HepG2 (cell line): ENCODE measurements around the gene CDK5RAP2. TPM values are rescaled to one million over a fixed set of nuclear protein-coding genes. Genes with fewer than 3 reads are reported as not detected.
A peak's percentile ranks its signal among the peaks of the same experiment; 100 is the strongest.

ENCODE experiments used
- BRCA1 ChIP-seq: sonication (generic); formaldehyde crosslinking; IDR thresholded peaks from 2 replicates; pipeline ENCODE4 v1.4.0; 2020; ENCODE audit warnings: missing genetic modification reagents
- CC2D1A ChIP-seq: sonication (generic); formaldehyde crosslinking; IDR thresholded peaks from 2 replicates; pipeline ENCODE4 v1.8.1; 2023; ENCODE audit warnings: mild to moderate bottlenecking, missing genetic modification reagents
- FOXC1 ChIP-seq: sonication (generic); formaldehyde crosslinking; IDR thresholded peaks from 2 replicates; pipeline ENCODE4 v1.8.0; 2022; ENCODE audit warnings: mild to moderate bottlenecking, missing genetic modification reagents, borderline replicate concordance
- GATAD1 ChIP-seq: IDR thresholded peaks from 2 replicates; pipeline ENCODE4 v1.6.1; 2016; ENCODE audit warnings: missing genetic modification reagents, missing compliant biosample characterization
- MED8 ChIP-seq: sonication (generic); formaldehyde crosslinking; IDR thresholded peaks from 2 replicates; pipeline ENCODE4 v1.8.1; 2023; ENCODE audit warnings: mild to moderate bottlenecking, missing genetic modification reagents; ENCODE audit not compliant: insufficient replicate concordance
- NKX3-1 ChIP-seq: sonication (generic); formaldehyde crosslinking; IDR thresholded peaks from 2 replicates; pipeline ENCODE4 v1.5.0; 2020; ENCODE audit warnings: missing genetic modification reagents
- NR1H2 ChIP-seq: sonication (generic); formaldehyde crosslinking; IDR thresholded peaks from 2 replicates; pipeline ENCODE4 v1.8.1; 2022; ENCODE audit warnings: low read depth, missing genetic modification reagents, borderline replicate concordance
- NR2F2 ChIP-seq: IDR thresholded peaks from 2 replicates; pipeline ENCODE4 v1.6.1; 2012; ENCODE audit warnings: low read depth, inconsistent platforms, borderline replicate concordance
- SRSF9 ChIP-seq: fragments of 200-400 bp; formaldehyde crosslinking; IDR thresholded peaks from 2 replicates; pipeline ENCODE4 v1.6.1; 2018; ENCODE audit warnings: borderline replicate concordance, mild to moderate bottlenecking, low read depth, low read length; ENCODE audit not compliant: insufficient read depth, poor library complexity, severe bottlenecking
- STAG1 ChIP-seq: sonication (generic); formaldehyde crosslinking; IDR thresholded peaks from 2 replicates; pipeline ENCODE4 v1.4.0; 2020; ENCODE audit warnings: missing genetic modification reagents
- ZNF232 ChIP-seq: sonication (generic); formaldehyde crosslinking; IDR thresholded peaks from 2 replicates; pipeline ENCODE4 v1.4.0; 2020; ENCODE audit warnings: missing genetic modification reagents, borderline replicate concordance
- ZNF430 ChIP-seq: sonication (generic); formaldehyde crosslinking; IDR thresholded peaks from 2 replicates; pipeline ENCODE4 v1.9.0; 2021; ENCODE audit warnings: mild to moderate bottlenecking, missing genetic modification reagents
- polyA plus RNA-seq, 8 experiments: library from polyadenylated mRNA; depleted of rRNA in 3 of 8; stranded (reverse) in 7 of 8; unstranded in 1 of 8; fragments of >200 nt; fragmentation: Illumina TruSeq in 4 of 8; extraction: Trizol in 4 of 8; gene quantifications; 2 replicates each; pipeline versions ENCODE4 v1.2.1 to v1.2.3, GENCODE V29; 2011 to 2016; ENCODE audit warnings: low read depth in 4 of 8, missing spikeins in 1 of 8, mixed read lengths in 1 of 8; ENCODE audit not compliant: insufficient read depth in 1 of 8
- total RNA-seq, 5 experiments: library from RNA; depleted of rRNA; stranded (reverse); fragments of >200 nt; fragmentation: Illumina TruSeq; extraction: Trizol; gene quantifications; 2 replicates each; pipeline ENCODE4 v1.2.3, GENCODE V29; 2016; ENCODE audit warnings: low read depth in 1 of 5
- TF ChIP-seq, protein P1 (sequence below): IDR thresholded peaks from 2 replicates; pipeline ENCODE4 v1.6.1; 2018; ENCODE audit warnings: missing genetic modification reagents
- TF ChIP-seq, protein P2 (sequence below): sonication (generic); formaldehyde crosslinking; IDR thresholded peaks from 2 replicates; pipeline ENCODE4 v1.4.0; 2020; ENCODE audit warnings: low read depth, mild to moderate bottlenecking, missing genetic modification reagents
- TF ChIP-seq, protein P3 (sequence below): sonication (generic); formaldehyde crosslinking; IDR thresholded peaks from 2 replicates; pipeline ENCODE4 v1.8.0; 2022; ENCODE audit warnings: mild to moderate bottlenecking, missing genetic modification reagents
- TF ChIP-seq, protein P4 (sequence below): sonication (generic); formaldehyde crosslinking; conservative IDR thresholded peaks from 2 replicates; pipeline ENCODE4 v1.8.0; 2022; ENCODE audit warnings: low read depth, missing genetic modification reagents
- TF ChIP-seq, protein P5 (sequence below), 2 experiments: sonication (generic) in 1 of 2; formaldehyde crosslinking in 1 of 2; IDR thresholded peaks; 2 replicates each; pipeline versions ENCODE4 v1.4.0 to v1.6.1; 2018 to 2020; ENCODE audit warnings: missing genetic modification reagents in 2 of 2, borderline replicate concordance in 1 of 2, low read depth in 1 of 2, mild to moderate bottlenecking in 1 of 2, missing biosample characterization in 1 of 2

Gene CDK5RAP2
- total and polyA plus RNA-seq, 2 of the 13 experiments (the other 11 are each of a cell fraction or from before 2014, with no cell fraction given) = 31.8 to 42.2 TPM

DNA sequence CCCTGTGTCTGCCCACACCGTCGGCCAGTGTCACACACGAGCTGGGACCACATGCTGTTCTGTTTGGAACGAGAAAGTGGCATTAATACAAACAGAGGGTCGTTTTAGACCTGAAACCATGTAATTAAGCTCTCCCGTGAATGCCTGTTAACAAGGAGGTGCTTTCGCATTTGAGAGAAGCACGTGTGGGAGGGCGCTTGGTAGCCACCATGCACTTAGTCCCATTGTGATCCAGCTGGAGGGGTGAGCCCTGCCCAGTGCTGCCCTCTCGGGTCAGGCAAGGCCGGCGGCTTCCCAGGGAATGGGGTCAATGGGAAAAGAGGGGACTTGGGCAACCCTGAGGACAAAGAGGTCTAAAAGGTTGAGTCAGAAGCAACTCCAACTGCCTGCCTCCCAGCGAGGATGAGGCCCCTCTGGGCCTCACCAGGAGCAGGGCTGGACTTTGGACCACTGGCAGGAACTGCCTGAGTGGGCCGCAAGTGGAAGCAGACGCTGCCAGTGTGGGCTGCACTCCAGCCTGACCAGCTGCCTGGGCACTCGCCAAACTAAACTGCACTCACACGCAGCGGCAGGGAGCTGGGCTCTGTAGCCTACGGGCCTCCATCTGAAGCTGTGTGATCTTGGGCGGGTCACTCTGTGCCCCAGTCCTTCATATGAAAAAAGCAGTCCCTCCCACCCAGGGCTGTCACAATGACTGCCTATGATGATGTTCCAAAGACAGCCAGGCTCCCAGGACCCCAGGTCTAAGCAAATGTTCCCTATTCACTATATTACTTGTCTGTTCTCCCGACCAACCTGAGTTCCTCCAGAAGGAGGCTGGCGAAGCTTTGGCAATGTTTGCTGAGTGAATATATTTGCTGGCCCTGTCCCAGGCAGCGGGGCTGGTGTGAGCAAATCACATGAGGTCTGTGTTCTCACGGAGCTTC is 195.7 kb downstream of the CDK5RAP2 start (continued):
- TF ChIP-seq, protein P1, sequence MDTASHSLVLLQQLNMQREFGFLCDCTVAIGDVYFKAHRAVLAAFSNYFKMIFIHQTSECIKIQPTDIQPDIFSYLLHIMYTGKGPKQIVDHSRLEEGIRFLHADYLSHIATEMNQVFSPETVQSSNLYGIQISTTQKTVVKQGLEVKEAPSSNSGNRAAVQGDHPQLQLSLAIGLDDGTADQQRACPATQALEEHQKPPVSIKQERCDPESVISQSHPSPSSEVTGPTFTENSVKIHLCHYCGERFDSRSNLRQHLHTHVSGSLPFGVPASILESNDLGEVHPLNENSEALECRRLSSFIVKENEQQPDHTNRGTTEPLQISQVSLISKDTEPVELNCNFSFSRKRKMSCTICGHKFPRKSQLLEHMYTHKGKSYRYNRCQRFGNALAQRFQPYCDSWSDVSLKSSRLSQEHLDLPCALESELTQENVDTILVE (CRISPR knock-in tag) = no peak
- TF ChIP-seq ZNF232 (peak; percentile 70; the same call in 1 of the 2 replicates), MED8 (CRISPR knock-in tag) (peak; percentile 51), NR1H2 (CRISPR knock-in tag) (no peak), NR2F2 (no peak), SRSF9 (no peak), FOXC1 (peak; percentile 53), STAG1 (CRISPR knock-in tag) (no peak; the same call in none of the 2 replicates), NKX3-1 (CRISPR knock-in tag) (peak; percentile 69; the same call in 1 of the 2 replicates), GATAD1 (CRISPR knock-in tag) (peak; percentile 50; the same call in 1 of the 2 replicates), CC2D1A (CRISPR knock-in tag) (no peak), ZNF430 (CRISPR knock-in tag) (peak; percentile 61; the same call in 1 of the 2 replicates), BRCA1 (CRISPR knock-in tag) (peak; percentile 93)
- TF ChIP-seq, protein P2, sequence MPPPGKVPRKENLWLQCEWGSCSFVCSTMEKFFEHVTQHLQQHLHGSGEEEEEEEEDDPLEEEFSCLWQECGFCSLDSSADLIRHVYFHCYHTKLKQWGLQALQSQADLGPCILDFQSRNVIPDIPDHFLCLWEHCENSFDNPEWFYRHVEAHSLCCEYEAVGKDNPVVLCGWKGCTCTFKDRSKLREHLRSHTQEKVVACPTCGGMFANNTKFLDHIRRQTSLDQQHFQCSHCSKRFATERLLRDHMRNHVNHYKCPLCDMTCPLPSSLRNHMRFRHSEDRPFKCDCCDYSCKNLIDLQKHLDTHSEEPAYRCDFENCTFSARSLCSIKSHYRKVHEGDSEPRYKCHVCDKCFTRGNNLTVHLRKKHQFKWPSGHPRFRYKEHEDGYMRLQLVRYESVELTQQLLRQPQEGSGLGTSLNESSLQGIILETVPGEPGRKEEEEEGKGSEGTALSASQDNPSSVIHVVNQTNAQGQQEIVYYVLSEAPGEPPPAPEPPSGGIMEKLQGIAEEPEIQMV (CRISPR knock-in tag) = peak; percentile 70; the same call in 1 of the 2 replicates
- TF ChIP-seq, protein P3, sequence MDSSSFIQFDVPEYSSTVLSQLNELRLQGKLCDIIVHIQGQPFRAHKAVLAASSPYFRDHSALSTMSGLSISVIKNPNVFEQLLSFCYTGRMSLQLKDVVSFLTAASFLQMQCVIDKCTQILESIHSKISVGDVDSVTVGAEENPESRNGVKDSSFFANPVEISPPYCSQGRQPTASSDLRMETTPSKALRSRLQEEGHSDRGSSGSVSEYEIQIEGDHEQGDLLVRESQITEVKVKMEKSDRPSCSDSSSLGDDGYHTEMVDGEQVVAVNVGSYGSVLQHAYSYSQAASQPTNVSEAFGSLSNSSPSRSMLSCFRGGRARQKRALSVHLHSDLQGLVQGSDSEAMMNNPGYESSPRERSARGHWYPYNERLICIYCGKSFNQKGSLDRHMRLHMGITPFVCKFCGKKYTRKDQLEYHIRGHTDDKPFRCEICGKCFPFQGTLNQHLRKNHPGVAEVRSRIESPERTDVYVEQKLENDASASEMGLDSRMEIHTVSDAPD (CRISPR knock-in tag) = peak; percentile 93
- TF ChIP-seq, protein P4, sequence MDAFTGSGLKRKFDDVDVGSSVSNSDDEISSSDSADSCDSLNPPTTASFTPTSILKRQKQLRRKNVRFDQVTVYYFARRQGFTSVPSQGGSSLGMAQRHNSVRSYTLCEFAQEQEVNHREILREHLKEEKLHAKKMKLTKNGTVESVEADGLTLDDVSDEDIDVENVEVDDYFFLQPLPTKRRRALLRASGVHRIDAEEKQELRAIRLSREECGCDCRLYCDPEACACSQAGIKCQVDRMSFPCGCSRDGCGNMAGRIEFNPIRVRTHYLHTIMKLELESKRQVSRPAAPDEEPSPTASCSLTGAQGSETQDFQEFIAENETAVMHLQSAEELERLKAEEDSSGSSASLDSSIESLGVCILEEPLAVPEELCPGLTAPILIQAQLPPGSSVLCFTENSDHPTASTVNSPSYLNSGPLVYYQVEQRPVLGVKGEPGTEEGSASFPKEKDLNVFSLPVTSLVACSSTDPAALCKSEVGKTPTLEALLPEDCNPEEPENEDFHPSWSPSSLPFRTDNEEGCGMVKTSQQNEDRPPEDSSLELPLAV = no peak
- TF ChIP-seq, protein P5, sequence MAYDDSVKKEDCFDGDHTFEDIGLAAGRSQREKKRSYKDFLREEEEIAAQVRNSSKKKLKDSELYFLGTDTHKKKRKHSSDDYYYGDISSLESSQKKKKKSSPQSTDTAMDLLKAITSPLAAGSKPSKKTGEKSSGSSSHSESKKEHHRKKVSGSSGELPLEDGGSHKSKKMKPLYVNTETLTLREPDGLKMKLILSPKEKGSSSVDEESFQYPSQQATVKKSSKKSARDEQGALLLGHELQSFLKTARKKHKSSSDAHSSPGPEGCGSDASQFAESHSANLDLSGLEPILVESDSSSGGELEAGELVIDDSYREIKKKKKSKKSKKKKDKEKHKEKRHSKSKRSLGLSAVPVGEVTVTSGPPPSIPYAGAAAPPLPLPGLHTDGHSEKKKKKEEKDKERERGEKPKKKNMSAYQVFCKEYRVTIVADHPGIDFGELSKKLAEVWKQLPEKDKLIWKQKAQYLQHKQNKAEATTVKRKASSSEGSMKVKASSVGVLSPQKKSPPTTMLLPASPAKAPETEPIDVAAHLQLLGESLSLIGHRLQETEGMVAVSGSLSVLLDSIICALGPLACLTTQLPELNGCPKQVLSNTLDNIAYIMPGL (CRISPR knock-in tag; IDR thresholded peaks at IDR 0.05; ENCODE audit: borderline replicate concordance in 1 of 2, low read depth in 1 of 2) = peak; percentile 35 to 54; a peak in 2 of 4 replicates
